ENCODE results near the gene SUSD4.
A peak's percentile ranks its signal among the peaks of the same experiment; 100 is the strongest.

SUSD4 gene

DNA sequence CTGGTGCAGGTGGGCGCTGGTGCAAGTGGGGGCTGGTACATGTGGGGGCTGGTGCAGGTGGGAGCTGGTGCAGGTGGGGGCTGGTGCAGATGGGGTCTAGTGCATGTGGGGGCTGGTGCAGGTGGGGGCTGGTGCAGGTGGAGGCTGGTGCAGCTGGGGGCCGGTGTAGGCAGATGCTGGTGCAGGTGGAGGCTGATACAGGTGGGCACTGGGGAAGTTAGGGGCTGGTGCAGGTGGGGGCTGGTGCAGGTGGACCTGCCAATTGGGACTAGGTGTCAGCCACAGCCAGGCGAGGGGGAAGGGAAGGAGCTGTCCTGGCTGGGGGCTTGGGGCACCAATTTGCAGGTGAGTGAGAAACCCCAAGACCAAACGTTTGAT is 174.5 kb downstream of the SUSD4 start:
- Mint-ChIP-seq H3K36me3 (ENCODE audit: low read depth) (no peaks in the 10 kb centered on the region), H3K4me1 (peaks cover 51% of the 10 kb centered on the region), H3K27ac (peak overlapping the region; percentile 96), H3K9me3 (no peaks in the 10 kb centered on the region), H3K4me3 (peak overlapping the region; percentile 62), H3K27me3 (peaks cover 2% of the 10 kb centered on the region)
- DNase-seq (no peak), ATAC-seq (no peak)

DNA sequence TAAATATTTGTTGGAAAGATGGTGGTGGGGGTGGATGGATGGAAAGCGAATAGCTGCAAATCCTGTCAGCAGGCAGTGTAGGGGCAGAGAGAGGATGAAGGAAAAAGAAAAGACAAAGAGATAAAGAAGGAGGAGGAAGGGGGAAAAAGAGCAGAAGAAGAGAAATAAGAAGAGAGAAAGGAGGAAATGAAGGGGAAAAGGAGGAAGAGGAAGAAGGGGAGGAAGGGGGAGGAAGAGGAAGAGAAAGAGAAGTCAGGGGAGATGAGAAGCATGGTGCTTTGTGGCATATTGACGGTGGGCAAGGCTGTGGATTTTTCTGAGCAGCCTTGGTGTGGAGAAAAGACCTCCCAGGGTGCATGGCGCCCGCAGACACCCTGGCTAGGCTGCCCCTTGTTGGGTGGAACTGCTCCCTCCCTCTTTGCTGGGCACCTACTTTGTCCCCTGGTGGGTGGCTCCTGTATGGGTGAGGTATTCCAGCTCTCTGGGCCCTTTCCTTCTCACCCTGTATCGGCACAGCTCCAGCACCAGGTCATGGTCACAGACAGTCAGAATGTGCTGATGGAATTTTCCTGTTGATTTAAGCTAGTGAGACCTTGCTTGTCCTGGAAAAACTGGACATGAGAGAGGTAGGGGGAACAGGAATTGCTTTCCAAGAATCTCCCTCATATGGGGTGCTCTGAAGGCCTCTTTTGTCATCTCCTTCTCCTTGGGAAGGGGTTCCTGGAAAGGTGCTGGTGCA is 175.2 kb downstream of the SUSD4 start:
- peaks cover 2% of the 10 kb centered on the region for H3K27me3 Mint-ChIP-seq
- no peak for ATAC-seq
- no peaks in the 10 kb centered on the region for H3K36me3 Mint-ChIP-seq (ENCODE audit: low read depth)
- no peak for DNase-seq
- H3K4me3 Mint-ChIP-seq: no peak overlapping the region
- no peak overlapping the region for H3K27ac Mint-ChIP-seq
- H3K9me3 Mint-ChIP-seq: no peaks in the 10 kb centered on the region
- H3K4me1 Mint-ChIP-seq: peaks cover 48% of the 10 kb centered on the region

DNA sequence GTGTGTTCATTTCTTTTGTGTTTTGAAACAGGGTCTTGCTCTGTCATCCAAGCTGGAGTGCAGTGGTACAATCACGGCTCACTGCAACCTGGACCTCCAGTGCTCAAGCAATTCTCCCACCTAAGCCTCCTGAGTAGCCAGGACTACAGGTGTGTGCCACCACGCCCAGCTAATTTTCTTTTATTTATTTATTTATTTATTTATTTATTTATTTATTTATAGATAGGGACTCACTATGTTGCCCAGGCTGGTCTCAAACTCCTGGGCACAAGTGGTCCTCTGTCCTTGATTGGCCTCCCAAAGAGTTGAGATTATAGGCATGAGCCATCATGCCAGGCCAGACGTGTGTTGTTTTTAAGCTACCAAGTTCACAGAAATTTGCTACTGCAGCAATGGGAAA is 177.2 kb downstream of the SUSD4 start:
- Mint-ChIP-seq H3K4me1 (peaks cover 50% of the 10 kb centered on the region), H3K27me3 (peaks cover 2% of the 10 kb centered on the region), H3K27ac (no peak overlapping the region), H3K9me3 (no peaks in the 10 kb centered on the region), H3K36me3 (ENCODE audit: low read depth) (no peaks in the 10 kb centered on the region), H3K4me3 (no peak overlapping the region)
- no peak for ATAC-seq
- no peak for DNase-seq

DNA sequence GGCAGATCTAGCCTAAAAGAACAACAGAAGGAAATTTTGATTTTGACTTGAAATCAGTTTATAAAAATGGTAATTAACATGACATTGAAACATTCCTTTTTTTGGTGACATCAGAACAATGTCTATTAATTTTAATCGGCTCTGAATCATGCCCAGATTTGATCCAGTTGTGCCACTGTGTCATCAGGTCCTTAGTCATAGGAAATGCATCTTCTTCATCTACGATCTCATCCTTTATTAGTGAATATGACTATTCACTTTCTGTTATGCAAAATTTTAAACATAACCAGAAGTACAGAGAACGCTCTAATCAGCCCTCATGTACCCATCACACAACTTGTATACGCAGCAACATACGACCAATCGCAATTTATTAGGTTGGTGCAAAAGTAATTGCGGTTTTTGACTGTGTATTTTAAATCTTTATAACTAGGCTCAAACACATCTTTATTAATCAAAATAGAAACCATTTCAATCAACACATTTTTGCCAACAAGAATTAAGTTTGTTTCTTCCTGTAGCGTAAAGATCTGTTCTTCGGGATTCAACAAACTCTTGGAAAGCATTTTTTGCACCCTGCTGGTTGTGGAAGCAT is 180.6 kb downstream of the SUSD4 start:
- ATAC-seq: peak; percentile 24
- Mint-ChIP-seq H3K4me3 (no peak overlapping the region), H3K9me3 (no peaks in the 10 kb centered on the region), H3K36me3 (ENCODE audit: low read depth) (no peaks in the 10 kb centered on the region), H3K4me1 (peaks cover 36% of the 10 kb centered on the region), H3K27me3 (peaks cover 7% of the 10 kb centered on the region), H3K27ac (no peak overlapping the region)
- DNase-seq: no peak

DNA sequence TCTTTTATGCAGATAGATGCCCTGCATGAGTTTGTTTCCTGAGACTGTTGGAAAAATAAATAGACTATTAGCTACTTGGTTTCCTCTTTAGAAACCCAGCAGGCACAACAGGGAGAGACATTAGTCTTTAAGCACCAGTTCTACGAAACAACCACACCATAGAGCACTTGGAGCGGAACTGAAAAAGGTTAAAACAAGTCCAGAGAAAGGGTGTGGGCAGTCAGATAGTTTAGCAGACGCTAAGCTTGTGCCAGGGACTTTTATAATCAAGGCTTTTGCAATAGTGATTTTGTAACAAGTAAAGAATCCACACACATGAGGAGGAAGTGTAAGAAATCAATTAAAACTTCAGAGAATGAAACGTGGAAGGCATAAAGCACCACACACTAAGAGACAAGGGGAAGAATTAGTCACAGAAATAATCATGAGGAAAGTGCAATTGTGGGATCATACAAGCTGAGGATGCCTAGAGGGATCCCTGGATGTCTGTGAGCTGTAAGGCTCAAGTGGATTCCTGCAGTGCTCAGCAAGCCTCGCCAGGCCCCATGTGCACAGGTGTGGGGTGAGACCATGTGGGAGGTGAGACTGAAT is 183.2 kb downstream of the SUSD4 start:
- Mint-ChIP-seq H3K4me3 (no peak overlapping the region), H3K27me3 (peaks cover 7% of the 10 kb centered on the region), H3K4me1 (peaks cover 30% of the 10 kb centered on the region), H3K36me3 (ENCODE audit: low read depth) (no peaks in the 10 kb centered on the region), H3K9me3 (no peaks in the 10 kb centered on the region), H3K27ac (no peak overlapping the region)
- ATAC-seq (no peak), DNase-seq (no peak)

DNA sequence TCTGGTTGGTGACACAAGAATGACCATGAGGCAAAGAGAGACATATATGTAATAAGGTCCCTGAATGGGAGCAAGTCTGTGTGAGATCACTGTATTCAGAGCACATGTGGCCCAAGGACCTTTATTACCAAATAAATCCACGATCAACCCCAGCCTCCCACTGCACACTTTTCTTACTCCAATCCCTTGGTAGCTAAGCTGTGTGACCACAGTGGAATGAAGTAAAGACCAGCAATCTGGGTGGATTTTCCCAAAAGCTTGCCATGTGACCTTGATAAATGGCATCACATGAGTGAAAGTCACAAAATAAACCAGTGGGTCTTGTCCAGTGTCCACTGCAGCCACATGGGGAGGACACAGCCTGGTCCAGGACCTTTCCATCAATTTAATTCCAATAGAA is 184.2 kb downstream of the SUSD4 start:
- H3K36me3 Mint-ChIP-seq (ENCODE audit: low read depth): no peaks in the 10 kb centered on the region
- H3K27ac Mint-ChIP-seq: no peak overlapping the region
- ATAC-seq (no peak), DNase-seq (no peak)
- no peaks in the 10 kb centered on the region for H3K9me3 Mint-ChIP-seq
- H3K4me1 Mint-ChIP-seq: peaks cover 30% of the 10 kb centered on the region
- no peak overlapping the region for H3K4me3 Mint-ChIP-seq
- H3K27me3 Mint-ChIP-seq: peaks cover 5% of the 10 kb centered on the region

DNA sequence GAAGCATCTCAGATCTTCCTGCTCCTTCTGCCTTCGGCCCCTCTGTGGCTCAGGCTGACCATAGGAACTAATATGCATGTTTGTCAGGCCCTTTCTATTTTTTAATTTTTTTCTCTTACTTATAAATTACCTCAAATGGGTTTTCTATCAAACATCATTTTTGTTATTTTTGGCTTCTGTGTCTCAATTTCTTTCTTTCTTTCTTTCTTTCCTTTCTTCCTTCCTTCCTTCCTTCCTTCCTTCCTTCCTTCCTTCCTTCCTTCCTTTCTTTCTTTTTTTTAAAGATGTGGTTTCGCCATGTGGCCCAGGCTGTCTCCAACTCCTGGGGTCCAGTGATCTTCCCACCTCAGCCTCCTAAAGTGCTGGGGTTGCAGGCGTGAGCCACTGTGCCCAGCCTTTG is 184.7 kb downstream of the SUSD4 start:
- ATAC-seq: no peak
- peaks cover 30% of the 10 kb centered on the region for H3K4me1 Mint-ChIP-seq
- no peaks in the 10 kb centered on the region for H3K9me3 Mint-ChIP-seq
- no peak for DNase-seq
- no peaks in the 10 kb centered on the region for H3K36me3 Mint-ChIP-seq (ENCODE audit: low read depth)
- H3K27ac Mint-ChIP-seq: no peak overlapping the region
- H3K27me3 Mint-ChIP-seq: peaks cover 5% of the 10 kb centered on the region
- no peak overlapping the region for H3K4me3 Mint-ChIP-seq

DNA sequence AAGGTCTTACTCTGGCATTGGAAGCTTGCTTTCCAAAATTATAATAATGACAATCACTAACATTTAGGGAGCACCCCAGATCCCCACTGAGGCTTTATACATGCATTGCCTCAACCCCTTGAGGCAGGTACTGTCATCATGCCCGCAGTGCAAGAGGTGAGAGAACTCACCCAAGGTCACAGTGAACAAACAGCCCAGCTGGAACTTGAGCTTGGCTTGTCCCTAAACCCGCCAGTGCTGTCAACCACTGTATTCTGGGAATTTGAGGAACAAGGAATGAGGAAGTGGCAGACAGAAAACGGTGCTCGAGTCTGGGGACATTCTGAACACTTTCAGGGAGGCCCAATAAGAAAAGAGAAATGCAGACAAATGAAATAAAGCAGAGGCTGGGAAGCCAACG is 186.3 kb downstream of the SUSD4 start:
- DNase-seq (no peak), ATAC-seq (no peak)
- Mint-ChIP-seq H3K4me3 (no peak overlapping the region), H3K27ac (no peak overlapping the region), H3K36me3 (ENCODE audit: low read depth) (no peaks in the 10 kb centered on the region), H3K4me1 (peaks cover 19% of the 10 kb centered on the region), H3K9me3 (no peaks in the 10 kb centered on the region), H3K27me3 (peaks cover 5% of the 10 kb centered on the region)

DNA sequence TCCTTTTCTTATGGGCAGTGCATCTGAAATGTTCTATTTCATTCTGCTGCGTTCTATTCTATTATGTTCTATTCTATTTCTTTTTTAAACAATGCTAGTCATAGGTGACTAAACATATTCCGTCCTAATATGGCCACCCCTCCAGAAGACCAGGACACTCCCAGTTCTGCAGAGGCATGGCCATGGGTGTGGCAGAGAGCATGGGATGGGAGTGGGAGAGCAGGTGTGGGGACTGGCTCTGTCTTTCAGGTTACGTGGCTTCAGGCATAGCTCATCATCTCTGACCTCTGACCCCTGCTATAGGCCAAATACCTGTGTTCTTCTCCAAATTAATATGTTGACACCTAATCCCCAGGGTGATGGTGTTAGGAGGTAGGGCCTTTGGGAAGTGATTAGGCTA is 187.5 kb downstream of the SUSD4 start:
- no peak for ATAC-seq
- Mint-ChIP-seq H3K36me3 (ENCODE audit: low read depth) (no peaks in the 10 kb centered on the region), H3K9me3 (no peaks in the 10 kb centered on the region), H3K27me3 (peaks cover 5% of the 10 kb centered on the region), H3K27ac (no peak overlapping the region), H3K4me1 (peaks cover 11% of the 10 kb centered on the region), H3K4me3 (no peak overlapping the region)
- DNase-seq: no peak

DNA sequence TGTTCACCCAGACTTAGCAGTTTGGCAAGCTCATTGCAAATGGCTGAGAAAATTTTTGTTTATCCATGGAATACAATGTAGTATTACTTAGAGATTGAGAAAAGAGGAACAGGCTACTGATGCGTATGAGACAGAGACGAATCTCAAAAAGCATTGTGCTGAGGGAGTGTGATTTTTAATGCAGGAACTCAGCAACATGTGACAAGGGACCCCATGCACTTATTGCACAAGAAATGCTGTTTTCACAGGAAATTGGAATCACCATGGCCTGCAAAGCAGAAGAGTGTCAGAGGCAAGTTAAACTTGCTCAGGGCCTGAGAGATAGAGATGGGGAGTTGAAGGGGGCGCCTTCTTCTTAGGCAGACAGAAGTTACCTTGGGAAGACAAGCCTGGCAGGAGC is 188.3 kb downstream of the SUSD4 start:
- peaks cover 2% of the 10 kb centered on the region for H3K27me3 Mint-ChIP-seq
- DNase-seq: no peak
- no peak overlapping the region for H3K27ac Mint-ChIP-seq
- H3K4me3 Mint-ChIP-seq: no peak overlapping the region
- no peaks in the 10 kb centered on the region for H3K9me3 Mint-ChIP-seq
- no peak for ATAC-seq
- H3K4me1 Mint-ChIP-seq: peaks cover 3% of the 10 kb centered on the region
- no peaks in the 10 kb centered on the region for H3K36me3 Mint-ChIP-seq (ENCODE audit: low read depth)

DNA sequence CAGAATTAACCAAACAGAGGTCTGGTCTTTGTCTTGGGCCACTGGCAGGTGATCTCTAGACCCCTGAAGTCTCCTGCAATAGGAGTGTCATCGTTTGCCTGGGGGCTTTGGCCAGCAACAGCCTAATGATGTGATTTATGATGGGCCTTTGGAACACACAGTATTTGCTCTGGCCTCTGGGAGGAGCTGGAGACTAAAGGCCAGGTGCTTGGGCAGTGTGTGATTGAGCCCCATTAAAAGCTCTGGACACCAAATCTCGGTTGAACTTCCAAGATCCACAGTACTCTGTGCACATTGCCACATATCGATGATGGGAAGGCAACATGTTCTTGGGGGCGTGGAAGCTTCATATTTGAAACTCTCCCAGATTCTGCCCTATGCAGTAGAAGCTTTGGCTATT is 188.9 kb downstream of the SUSD4 start:
- Mint-ChIP-seq H3K27me3 (peaks cover under 1% of the 10 kb centered on the region), H3K36me3 (ENCODE audit: low read depth) (no peaks in the 10 kb centered on the region), H3K9me3 (no peaks in the 10 kb centered on the region), H3K27ac (no peak overlapping the region), H3K4me1 (no peaks in the 10 kb centered on the region), H3K4me3 (no peak overlapping the region)
- no peak for ATAC-seq
- DNase-seq: no peak
